Ishikawa (cell line): Measurements from ENCODE around the gene HADHA.

Experiments used
- CREB1 ChIP-seq: IDR thresholded peaks from 2 replicates; pipeline ENCODE4 v1.6.1; 2012; ENCODE audit warnings: low read depth
- EP300 ChIP-seq: IDR thresholded peaks from 2 replicates; pipeline ENCODE4 v1.6.1; 2012; ENCODE audit warnings: borderline replicate concordance
- MAX ChIP-seq: IDR thresholded peaks from 2 replicates; pipeline ENCODE4 v1.6.1; 2012
- RAD21 ChIP-seq: IDR thresholded peaks from 2 replicates; pipeline ENCODE4 v1.6.1; 2012; ENCODE audit warnings: low read depth
- TAF1 ChIP-seq: IDR thresholded peaks from 2 replicates; pipeline ENCODE4 v1.6.1; 2012; ENCODE audit warnings: low read depth, mild to moderate bottlenecking

- TF ChIP-seq TAF1 (no peak), EP300 (no peak), RAD21 (no peak), CREB1 (no peak), MAX (no peak)
These were observed 14.8 kb downstream of the HADHA start for GRCh38 chr2:26229595-26229994.
